HG03460 (cell line): ENCODE results near the gene CEACAM1.
"Not testable (repeated sequence)": the region's sequence is repeated elsewhere in the genome, so short reads cannot be mapped to it uniquely, and the experiment has no call there.

Source experiments
- ATAC-seq: cut with Tn5 transposase; IDR thresholded peaks from one replicate; pipeline ENCODE4 v1.9.1; 2021; ENCODE audit not compliant: unreplicated experiment

CEACAM1 gene

GRCh38 chr19:42512743-42513304 is 15.5 kb downstream of the CEACAM1 start:
- ATAC-seq = no peak

- no peak for ATAC-seq
Measured at GRCh38 chr19:42512130-42512636, 16.1 kb downstream of the CEACAM1 start.

- ATAC-seq = no peak
Measured at GRCh38 chr19:42511340-42511739, 16.9 kb downstream of the CEACAM1 start.

GRCh38 chr19:42508892-42509444 is 19.3 kb downstream of the CEACAM1 start:
- ATAC-seq = no peak

GRCh38 chr19:42505066-42505465 is 23.2 kb downstream of the CEACAM1 start:
- no peak for ATAC-seq

- no peak for ATAC-seq
Measured at GRCh38 chr19:42501733-42502132, 26.5 kb downstream of the CEACAM1 start.

GRCh38 chr19:42501243-42501642 is 27.0 kb downstream of the CEACAM1 start:
- ATAC-seq = not testable (repeated sequence)

GRCh38 chr19:42498169-42498757 is 30.0 kb downstream of the CEACAM1 start:
- no peak for ATAC-seq

GRCh38 chr19:42497492-42498168 is 30.7 kb downstream of the CEACAM1 start:
- no peak for ATAC-seq

GRCh38 chr19:42496460-42497133 is 31.7 kb downstream of the CEACAM1 start:
- ATAC-seq = no peak

GRCh38 chr19:42495663-42496062 is 32.6 kb downstream of the CEACAM1 start:
- ATAC-seq = no peak

- ATAC-seq = no peak
Measured at GRCh38 chr19:42494321-42494720, 34.0 kb downstream of the CEACAM1 start.

GRCh38 chr19:42488783-42489521 is 39.3 kb downstream of the CEACAM1 start:
- ATAC-seq = no peak

- no peak for ATAC-seq
Measured at GRCh38 chr19:42487798-42488178, 40.5 kb downstream of the CEACAM1 start.

GRCh38 chr19:42487032-42487797 is 41.1 kb downstream of the CEACAM1 start:
- ATAC-seq = no peak

GRCh38 chr19:42485036-42485435 is 43.2 kb downstream of the CEACAM1 start:
- not testable (repeated sequence) for ATAC-seq

GRCh38 chr19:42480335-42481095 is 47.8 kb downstream of the CEACAM1 start:
- no peak for ATAC-seq

- ATAC-seq = no peak
Measured at GRCh38 chr19:42479736-42480135, 48.5 kb downstream of the CEACAM1 start.

GRCh38 chr19:42478765-42479311 is 49.4 kb downstream of the CEACAM1 start:
- no peak for ATAC-seq
